NCI-H1417 treated with DMSO at 0.1 percent for 48 hours (cell line): ENCODE measurements around the gene PLAC1.

Experiments
- DNase-seq: peaks from one replicate; lab custom pipeline; 2025; lab: John Stamatoyannopoulos, UW

Gene PLAC1

GRCh38 chrX:134658002-134658759 is at the start of gene PLAC1:
Gene PLAC1, minus strand, starts transcription at chrX:134658471. Its CDS starts 91,789 bp downstream, at chrX:134566682.
- no peak for DNase-seq

GRCh38 chrX:134706138-134706537 is 47.9 kb upstream of the PLAC1 start:
- peak; percentile 3 for DNase-seq

GRCh38 chrX:134695999-134696398 is 37.7 kb upstream of the PLAC1 start:
- DNase-seq = no peak

GRCh38 chrX:134694333-134695322 is 36.4 kb upstream of the PLAC1 start:
- no peak for DNase-seq

- no peak for DNase-seq
These were observed 35.4 kb upstream of the PLAC1 start for GRCh38 chrX:134693644-134694043.

- DNase-seq = no peak
These were observed 34.7 kb upstream of the PLAC1 start for GRCh38 chrX:134692990-134693389.

- no peak for DNase-seq
These were observed 34.0 kb upstream of the PLAC1 start for GRCh38 chrX:134692233-134692632.

- DNase-seq = no peak
These were observed 33.2 kb upstream of the PLAC1 start for GRCh38 chrX:134691453-134691852.

GRCh38 chrX:134688839-134689238 is 30.6 kb upstream of the PLAC1 start:
- no peak for DNase-seq

- no peak for DNase-seq
These were observed 30.0 kb upstream of the PLAC1 start for GRCh38 chrX:134688031-134688823.

- DNase-seq = no peak
These were observed 27.4 kb upstream of the PLAC1 start for GRCh38 chrX:134685668-134686067.

- no peak for DNase-seq
These were observed 26.7 kb upstream of the PLAC1 start for GRCh38 chrX:134684956-134685355.

- DNase-seq = no peak
These were observed 25.2 kb upstream of the PLAC1 start for GRCh38 chrX:134683351-134684005.

GRCh38 chrX:134682081-134682480 is 23.8 kb upstream of the PLAC1 start:
- DNase-seq = no peak

- DNase-seq = no peak
These were observed 21.4 kb upstream of the PLAC1 start for GRCh38 chrX:134679644-134680043.

- no peak for DNase-seq
These were observed 20.9 kb upstream of the PLAC1 start for GRCh38 chrX:134679221-134679620.

GRCh38 chrX:134677332-134677731 is 19.1 kb upstream of the PLAC1 start:
- DNase-seq = no peak

- no peak for DNase-seq
These were observed 18.2 kb upstream of the PLAC1 start for GRCh38 chrX:134676436-134676835.

GRCh38 chrX:134673123-134673522 is 14.9 kb upstream of the PLAC1 start:
- no peak for DNase-seq

GRCh38 chrX:134672101-134672500 is 13.8 kb upstream of the PLAC1 start:
- no peak for DNase-seq

GRCh38 chrX:134671294-134671693 is 13.0 kb upstream of the PLAC1 start:
- no peak for DNase-seq
